Stimulated activated effector memory CD8-positive, alpha-beta T cell treated with anti-CD3 and anti-CD28 coated beads, Interleukin-12 subunit alpha, Interleukin-12 subunit beta, amount 100 ng/mL, for 72 hours (primary cell): ENCODE results near the gene ING5.
A peak's percentile ranks its signal among the peaks of the same experiment; 100 is the strongest.

Experiments used
- ATAC-seq: fragments of 150-1000 bp; cut with Tn5 transposase; 2 replicates; pipeline ENCODE4 v1.10.0; 2021
- DNase-seq, 2 donors: peaks; one replicate each; pipeline ENCODE4 v3.0.0; 2021 to 2022; ENCODE audit warnings: low spot score in 2 of 2
- H3K27ac Mint-ChIP-seq: one replicate; pipeline ENCODE4 v1.8.0; 2022; ENCODE audit warnings: mild to moderate bottlenecking, mixed read lengths
- H3K36me3 Mint-ChIP-seq: one replicate; pipeline ENCODE4 v1.8.0; 2022; ENCODE audit warnings: mild to moderate bottlenecking, mixed read lengths
- H3K4me1 Mint-ChIP-seq: one replicate; pipeline ENCODE4 v1.8.0; 2022; ENCODE audit warnings: mixed read lengths
- H3K4me3 Mint-ChIP-seq: one replicate; pipeline ENCODE4 v1.8.0; 2022; ENCODE audit warnings: mild to moderate bottlenecking, mixed read lengths
- H3K9me3 Mint-ChIP-seq: one replicate; pipeline ENCODE4 v1.8.0; 2022; ENCODE audit warnings: mixed read lengths

ING5 gene

DNA sequence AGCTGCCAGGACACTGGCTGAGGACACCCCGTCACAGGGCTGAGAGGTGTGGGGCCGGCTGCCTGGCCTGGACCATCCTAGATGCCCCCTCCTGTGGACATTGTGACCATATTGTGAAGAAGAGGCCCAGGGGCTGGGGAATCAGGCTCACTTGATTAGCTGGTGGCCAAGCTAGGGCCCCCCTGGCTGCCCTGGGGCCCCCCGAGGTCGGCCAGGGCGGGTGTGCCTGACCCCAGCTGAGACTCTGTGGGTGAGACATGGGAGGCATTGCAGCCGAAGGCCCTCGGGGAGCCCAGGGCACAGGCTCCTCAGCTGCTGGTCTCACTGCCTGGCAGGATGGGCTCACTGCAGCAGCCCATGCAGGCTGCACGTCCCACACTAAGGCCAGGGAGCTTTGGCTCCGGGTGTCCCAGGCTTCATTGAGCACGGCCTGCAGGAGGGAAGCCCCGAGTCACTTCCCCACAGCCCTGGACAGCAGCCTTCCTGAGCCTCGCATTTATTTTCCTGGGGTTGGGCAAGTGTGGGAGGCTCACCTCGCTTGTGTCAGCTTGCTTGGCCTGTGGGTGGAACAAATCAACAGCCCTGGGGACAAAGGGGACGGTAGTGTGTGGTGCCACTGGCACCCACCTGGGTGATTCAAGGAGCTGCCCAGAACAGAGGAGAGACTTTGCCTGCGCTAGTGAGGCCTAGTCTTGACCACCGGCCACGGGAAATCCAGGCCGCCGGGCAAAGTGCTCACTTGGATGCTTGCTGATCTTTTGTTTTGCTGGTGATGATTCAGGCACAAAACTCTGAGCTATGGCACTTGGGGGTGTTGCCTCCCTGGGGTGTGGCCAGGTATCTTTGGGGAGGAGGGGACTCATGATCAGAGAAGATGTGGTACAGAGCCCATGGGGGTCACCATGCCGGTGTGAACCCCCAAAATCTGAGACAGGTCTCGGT is 76.1 kb downstream of the ING5 start:
- Mint-ChIP-seq H3K9me3 (no peaks in the 10 kb centered on the region), H3K4me3 (no peak overlapping the region), H3K27ac (peak overlapping the region; percentile 34), H3K4me1 (peaks cover 2% of the 10 kb centered on the region), H3K36me3 (peaks cover 5% of the 10 kb centered on the region)
- DNase-seq = peak in 1 of 2 donors; percentile 47
- no peak for ATAC-seq
